ENCODE measurements around the gene LENG9.

LENG9 gene

DNA sequence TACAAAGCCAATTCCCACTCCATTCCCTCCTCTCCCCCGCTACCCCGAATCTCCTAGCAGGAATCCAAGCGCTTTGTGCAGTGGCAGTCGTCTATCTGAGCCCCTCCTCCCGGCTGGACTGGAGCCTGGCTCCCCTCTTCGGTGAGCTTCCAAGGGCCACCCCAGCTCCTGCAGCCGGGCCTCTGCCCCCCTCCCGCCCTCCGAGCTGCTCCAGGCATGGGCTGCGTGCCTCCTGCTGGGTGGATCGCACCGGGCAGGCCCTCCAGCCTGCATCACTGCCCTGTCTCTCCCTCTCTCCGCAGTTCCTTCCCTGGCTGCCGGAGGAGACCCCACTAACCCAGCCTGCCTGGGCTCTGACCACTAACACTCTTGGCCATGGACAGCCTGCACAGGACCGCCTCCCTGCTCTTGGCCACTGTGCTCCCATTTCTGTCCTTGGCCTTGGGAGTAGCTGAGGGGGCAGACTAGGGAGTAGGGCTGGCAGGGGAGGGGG, 27.5 kb downstream of the LENG9 start:
- no peak for FAIRE-seq

DNA sequence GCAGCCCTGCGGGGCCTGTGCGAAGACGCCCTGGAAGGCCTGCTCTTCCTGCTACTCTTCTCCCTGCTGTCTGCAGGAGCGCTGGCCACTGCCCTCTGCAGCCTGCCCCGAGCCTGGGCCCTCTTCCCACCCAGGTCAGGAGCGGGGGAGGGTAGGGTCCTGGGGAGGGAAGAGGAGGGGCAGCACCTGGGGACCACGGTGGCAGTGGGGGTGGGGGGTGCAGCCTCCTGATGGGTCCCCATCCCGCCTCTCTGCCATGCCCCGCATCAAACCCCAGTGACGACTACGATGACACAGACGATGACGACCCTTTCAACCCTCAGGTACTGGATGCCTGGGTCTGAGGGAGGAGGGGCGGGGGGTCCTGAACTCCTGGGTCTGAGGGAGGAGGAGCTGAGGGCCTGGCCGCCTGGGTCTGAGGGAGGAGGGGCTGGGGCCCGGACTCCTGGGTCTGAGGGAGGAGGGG, 28.0 kb downstream of the LENG9 start:
- FAIRE-seq = no peak

DNA sequence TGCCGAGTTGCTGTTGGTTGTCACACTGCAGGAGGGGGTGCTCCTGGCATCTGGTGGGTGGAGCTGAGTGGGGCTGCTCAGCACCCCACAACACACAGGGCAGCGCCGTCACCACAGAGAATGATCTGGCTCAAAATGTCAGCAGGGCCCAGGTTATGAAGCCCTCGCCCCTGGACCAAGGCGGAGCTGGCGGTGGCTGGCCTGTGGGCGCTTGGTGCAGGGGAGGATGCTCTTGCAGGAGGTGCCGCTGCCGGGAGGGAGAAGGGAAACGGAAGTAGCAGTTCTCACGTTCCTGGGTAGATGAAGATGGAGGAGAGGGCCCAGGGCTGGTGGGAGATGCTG, 28.7 kb downstream of the LENG9 start:
- FAIRE-seq = no peak

DNA sequence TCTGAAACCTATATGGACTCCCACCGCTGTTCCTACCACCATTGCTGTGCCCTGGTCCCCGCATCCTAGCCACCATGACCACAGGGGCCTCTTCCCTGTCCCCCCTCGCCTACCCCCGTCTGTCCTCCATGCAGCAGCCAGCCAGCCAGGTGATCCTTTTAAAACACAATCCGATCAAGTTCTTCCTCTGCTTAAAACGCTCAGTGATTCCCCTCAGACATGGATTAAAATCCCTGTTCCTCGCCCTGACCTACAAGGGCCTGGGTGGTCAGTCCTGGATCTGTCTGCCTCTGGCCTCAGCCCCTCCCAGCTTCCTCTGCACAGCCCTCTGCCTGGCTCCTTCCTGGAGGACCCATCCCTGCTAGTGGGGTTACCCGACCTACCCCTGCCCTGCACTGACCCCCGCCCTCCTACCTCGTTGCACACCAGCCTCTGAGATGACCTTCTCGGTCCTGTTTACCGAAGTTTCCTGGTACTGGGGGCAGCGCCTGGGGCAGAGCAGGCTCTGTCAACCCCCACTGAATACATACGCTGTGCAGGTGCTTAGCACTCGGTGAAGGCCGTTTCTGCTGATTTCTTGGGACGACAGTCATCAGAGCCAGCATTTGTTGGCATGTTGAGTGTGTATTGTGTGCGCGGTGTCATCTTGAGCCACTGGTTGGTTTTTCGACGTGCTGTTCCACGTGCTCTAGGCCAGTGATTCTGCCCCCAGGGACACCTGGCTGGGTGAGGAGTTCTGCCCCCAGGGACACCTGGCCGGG, 29.3 kb downstream of the LENG9 start:
- FAIRE-seq = no peak

- no peak for FAIRE-seq
These were observed 29.9 kb downstream of the LENG9 start for GRCh38 chr19:54433697-54434096.

DNA sequence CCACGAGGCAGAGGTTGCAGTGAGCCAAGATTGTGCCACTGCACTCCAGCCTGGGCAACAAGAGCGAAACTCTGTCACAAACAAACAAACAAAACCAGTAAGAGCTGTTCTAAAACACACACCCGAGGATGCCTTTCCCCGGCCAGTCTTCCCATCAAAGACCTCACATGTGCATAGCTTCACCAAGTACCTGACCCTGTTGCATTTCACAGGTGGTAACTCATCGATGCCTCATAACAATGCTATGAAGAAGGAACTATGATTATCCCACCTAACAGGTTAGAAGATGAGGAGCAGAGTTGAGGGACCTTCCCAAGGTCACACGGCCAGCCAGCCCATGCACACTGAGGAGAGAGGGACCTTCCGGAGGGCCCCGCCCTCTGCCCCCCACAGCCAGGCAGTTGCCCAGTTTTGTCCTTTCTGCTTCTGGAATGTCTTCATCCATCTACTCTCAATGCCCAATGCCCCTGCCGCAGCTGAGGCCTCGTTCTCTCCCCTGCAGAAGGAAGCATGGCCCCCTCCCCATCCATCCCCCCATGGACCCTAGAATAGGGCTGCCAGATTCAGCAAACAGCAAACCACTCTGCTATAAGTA, 31.3 kb downstream of the LENG9 start:
- FAIRE-seq = no peak

DNA sequence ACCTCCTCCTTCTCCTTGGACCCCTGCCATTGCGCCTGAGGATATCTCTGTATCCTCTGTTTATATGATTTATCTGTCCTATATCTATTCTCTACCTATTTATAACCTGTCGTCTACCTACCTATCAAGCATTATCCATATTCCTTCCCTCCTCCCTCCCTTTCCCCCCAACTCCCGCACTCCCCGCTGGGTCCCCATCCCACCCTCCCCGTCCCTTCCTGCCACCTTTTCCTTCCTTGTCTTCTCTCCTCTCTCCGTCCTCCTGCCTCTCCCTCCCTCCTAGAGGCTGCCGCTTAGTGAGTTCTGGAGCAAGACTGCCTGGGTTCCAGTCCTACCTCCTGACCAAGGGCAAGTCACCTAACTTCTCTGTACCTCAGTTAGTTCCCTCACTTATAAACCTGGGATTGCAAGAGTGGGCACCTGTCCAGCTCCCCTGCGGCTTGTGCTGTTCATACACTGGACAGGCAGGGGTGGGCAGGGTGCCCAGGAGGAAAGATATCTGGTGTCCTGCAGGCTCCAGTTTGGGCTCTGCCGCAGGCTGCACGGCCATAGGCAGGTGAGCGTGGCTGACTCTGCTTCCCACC, 32.2 kb downstream of the LENG9 start:
- FAIRE-seq = no peak

DNA sequence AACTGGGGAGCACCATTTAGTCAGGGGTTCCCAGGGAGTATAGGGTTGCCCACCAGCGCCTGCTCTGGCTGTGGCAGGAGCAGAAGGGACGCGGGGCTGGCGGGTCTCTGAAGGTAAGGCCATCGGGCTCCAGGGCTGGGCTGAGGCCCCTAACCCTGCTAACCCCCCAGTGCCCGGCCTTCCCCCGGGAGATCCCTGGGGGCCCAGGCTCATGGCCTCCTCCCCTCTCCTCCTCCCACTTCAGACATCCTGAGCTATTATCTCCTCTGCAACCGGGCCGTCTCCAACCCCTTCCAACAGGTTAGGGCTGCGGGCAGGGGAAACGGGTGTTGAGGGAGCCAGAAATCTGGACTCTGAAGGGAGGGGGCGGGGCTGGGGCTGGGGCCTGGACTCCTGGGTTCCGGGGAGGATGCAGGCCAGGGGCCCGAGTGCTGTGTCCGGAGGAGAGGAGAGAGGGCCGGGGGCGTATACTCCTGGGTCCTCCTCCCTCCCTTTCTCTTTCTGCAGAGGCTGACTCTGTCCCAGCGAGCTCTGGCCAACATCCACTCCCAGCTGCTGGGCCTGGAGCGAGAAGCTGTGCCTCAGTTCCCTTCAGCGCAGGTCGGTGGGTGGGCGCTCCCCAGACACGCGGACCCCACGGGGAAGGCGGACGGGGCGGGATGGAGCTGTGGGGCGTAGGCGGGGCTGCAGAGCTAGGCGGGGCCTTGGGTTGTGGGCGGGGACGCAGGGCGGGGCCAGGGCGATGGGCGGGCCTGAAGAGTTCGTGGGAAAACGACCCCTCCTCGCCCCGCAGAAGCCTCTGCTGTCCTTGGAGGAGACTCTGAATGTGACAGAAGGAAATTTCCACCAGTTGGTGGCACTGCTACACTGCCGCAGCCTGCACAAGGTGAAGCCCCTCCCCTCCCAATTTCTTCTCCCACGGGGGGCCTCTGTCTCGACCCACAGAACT, 33.0 kb downstream of the LENG9 start:
- FAIRE-seq = no peak

DNA sequence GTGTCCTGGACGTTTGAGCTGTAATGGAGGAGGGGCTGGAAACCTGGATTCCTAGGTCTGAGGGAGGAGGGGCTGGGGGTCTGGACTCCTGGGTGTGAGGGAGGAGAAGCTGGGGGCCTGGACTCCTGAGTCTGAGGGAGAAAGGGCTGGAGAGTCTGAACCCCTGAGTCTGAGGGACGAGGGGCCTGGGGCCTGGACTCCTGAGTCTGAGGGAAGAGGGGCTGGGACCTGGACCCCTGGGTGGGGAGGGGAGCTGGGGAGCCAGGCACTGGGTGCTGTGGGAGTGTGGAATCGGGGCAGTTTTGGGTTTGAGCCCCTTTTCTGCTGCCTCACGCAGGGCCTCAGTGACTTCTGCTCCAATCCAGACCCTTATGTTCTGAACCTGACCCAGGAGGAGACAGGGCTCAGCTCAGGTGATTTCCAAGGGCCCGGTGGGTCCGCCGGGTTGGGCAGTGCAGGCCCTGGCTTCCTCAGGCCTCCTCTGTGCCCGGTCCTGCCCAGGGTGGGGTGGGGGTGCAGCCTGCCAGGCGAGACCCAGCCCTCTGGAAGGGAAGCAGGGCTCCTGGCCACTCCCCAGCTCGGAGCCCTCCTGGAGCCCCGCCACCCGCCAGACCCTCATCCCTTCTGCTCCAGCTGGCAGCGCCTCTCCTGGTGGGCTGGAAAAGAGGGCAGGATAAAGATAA, 33.9 kb downstream of the LENG9 start:
- FAIRE-seq = no peak

DNA sequence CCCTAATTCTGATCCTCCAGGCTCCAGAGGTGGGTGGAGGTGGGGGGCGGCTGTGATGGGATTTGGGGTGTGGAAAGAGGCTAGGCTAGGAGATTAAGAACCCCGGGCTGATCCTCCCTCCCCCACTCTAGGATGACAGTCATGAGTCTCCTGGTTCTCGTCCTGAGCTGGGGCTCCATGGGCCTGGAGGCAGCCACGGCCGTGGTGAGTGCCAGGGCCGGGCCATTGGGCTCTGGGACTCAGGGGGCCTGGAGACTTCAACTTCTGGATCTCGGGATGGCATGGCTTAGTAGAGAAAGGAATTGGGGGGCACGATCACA, 34.4 kb downstream of the LENG9 start:
- no peak for FAIRE-seq

DNA sequence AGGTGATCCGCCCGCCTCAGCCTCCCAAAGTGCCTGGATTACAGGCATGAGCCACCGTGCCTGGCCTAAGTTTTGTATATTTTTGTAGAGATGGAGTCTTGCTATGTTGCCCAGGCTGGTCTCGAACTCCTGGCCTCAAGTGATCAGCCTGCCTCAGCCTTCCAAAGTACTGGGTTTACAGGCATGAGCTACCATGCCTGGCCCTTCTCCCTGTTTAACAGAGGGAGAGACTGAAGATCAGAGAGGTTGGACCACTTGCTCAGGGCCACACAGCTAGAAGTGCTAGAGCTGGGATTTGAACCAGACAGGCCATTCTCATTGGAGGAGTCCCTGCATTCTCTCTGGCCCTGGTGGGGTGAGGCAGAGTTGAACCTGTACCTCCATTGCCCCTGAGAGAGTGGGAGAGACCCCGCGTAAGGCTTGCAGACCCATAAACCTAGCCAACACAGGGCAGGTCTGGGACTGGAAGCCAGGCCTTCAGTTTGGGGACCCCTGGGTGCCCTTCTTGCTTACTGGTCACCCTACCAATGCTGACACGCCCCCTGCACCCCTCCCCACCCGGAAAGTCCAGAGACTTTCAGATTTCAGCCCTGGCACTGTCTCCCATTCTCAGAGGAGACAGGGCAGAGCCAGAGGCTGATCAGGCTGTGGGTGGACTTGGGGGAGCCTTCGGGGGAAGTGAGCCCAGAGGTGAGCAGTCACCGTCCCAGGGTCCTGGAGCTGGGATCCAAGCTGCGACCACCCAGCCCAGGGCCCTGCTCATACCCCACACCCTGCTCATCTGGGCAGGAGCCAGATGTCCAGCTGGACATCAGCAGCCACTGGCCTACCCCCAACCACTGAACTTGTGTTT, 35.0 kb downstream of the LENG9 start:
- no peak for FAIRE-seq

- no peak for FAIRE-seq
These were observed 36.0 kb downstream of the LENG9 start for GRCh38 chr19:54427586-54427985.

DNA sequence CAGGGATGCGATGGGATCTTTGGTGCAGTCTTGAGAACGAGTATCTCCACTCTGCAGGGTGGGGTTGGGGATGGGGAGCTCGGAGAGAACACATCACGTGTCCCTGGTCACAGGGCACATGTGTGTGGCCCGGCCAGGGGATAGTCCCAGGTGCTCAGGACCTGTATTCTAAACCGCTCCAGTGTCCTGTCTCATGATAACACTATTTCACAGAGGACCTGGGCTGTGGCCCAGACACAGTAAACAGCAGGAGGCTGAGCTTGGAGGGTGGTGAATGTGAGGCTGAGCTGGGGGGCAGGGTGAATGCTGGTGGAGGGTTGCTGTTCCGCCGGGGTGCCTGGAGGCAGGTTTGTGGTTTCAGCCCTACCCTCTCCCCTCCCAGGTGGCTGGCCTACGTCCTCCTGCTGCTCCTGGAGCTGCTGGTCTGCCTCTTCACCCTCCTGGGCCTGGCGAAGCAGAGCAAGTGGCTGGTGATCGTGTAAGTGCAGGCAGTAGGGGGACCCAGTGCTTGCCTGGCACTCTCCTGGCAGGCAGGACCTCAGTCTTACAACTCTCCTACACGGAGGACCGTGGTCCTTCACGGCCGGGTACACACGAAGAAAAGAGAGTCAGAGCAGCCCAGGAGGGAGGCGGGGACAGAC, 37.2 kb downstream of the LENG9 start:
- FAIRE-seq = no peak

GRCh38 chr19:54425382-54425723, 38.2 kb downstream of the LENG9 start:
- no peak for FAIRE-seq

DNA sequence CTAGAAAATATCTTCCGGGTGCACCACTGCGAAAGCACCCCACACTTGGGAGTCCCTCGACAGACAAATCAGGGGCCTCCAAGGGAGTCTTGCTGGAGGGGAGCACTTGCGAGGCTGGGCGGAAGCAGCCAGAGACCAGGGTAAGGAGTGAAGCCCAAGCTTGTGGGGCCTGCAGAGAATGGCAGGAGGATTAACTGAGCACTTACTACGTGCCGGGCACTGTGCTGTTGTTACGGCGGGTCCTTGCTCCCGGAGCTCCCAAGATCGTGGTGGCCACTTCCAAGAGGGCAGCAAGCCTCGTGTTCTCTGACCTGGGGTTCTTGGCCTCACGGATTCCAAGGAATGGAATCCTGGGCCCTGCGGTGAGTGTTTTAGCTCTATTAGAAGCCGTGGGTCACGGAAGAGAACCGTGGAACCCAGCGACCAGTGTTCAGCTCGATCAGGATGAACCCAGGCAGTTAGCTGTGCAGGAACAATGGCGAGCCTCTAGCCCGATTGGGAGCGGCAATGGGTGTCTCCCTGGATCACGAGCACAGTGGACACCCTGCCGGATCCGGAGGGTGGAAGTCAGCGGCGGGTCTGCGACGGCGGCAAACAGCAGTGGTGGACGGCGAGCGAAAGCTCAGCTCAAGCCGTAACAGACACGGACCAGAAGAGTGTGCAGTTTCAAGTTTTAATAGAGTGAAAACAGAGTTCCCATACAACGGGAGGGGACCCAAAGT, 38.8 kb downstream of the LENG9 start:
- no peak for FAIRE-seq

DNA sequence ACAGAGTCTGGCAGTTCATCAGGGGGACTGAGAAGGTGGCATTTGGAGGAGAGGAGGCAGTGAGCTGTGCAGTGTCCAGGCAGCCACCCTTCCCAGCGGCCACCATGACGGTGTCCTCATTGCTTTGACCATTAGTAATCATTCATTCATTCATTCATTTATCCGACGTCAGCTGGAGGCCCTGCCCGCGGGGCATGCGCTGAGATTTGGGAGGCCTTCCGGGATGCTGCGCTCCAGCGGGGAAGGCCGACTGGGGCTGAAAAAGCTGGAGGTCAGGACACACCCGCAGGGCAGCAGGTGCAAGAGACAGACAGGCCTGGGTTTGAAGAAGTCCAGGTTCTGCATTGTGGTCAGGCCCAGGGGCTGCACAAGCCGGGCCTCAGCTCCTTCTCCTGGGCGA, 39.4 kb downstream of the LENG9 start:
- no peak for FAIRE-seq

- no peak for FAIRE-seq
These were observed 41.4 kb downstream of the LENG9 start for GRCh38 chr19:54422136-54422535.

DNA sequence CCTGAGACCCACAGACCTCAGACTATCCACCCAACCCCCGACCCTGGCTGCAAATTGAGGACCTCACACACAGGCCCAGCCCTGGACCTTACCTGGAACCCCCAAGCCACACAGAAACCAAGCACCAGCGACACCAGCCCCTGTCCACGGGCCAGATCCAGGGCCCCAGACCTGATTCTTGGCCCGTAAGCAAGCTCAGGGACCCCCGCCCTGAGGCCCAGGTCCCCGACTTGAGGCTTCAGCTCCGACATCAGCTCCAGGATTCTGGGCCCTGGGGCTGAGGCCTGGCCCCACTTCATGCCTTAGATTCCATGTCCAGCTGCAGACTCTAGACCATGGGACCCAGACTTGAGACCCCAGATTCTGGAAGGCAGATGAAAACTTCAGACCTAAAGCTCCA, 42.1 kb downstream of the LENG9 start:
- FAIRE-seq = no peak

DNA sequence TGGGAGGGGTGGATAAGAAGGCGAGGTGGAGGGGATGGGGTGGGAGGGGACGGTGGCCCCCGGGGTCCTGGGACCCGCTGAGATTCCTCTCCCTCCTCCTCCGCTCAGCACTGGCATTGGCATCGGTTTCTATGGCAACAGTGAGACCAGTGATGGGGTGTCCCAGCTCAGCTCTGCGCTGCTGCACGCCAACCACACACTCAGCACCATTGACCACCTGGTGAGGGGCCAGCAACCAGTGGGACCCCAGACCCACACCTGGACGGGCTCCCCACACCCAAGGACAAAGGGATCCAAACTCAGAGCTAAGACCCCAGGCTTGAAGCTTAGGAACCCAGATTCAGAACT, 42.4 kb downstream of the LENG9 start:
- no peak for FAIRE-seq

- no peak for FAIRE-seq
These were observed 43.0 kb downstream of the LENG9 start for GRCh38 chr19:54420383-54421168.

Data from endometrium (tissue), 2 donors.